OCI-LY3 (cell line): ENCODE results near the gene FGD5.

Experiments used
- EZH2phosphoT487 ChIP-seq: fragments of 200-600 bp; shearing (Covaris generic); IDR thresholded peaks from 2 replicates; pipeline ENCODE4 v1.6.1; 2018; ENCODE audit warnings: antibody characterized with exemption, mixed run types, low read depth
- TF ChIP-seq, protein P1 (sequence below): fragments of 200-600, 300-600 bp; sonication (generic); IDR thresholded peaks from 2 replicates; pipeline ENCODE4 v1.5.1; 2014; ENCODE audit warnings: antibody characterized with exemption, low read length, low read depth

DNA sequence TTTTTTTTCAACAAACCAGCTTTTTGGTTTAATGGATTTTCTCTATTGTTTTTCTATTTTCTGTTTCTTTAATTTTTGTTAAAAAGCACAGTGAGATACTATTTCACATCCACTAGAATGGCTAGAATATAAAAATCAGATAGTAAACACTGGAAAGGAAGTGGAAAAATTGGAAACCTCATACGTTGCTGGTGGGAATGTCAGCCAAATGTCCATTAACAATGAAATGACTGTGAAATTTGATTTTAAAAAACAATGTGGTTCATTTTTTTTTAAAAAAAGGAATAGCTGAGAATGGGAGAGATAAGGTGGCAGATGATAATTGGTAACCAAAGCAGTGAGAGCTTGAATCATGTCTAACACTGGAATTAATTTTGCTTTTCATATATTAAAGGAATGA lies 148.5 kb downstream of the FGD5 start:
- TF ChIP-seq, protein P1, sequence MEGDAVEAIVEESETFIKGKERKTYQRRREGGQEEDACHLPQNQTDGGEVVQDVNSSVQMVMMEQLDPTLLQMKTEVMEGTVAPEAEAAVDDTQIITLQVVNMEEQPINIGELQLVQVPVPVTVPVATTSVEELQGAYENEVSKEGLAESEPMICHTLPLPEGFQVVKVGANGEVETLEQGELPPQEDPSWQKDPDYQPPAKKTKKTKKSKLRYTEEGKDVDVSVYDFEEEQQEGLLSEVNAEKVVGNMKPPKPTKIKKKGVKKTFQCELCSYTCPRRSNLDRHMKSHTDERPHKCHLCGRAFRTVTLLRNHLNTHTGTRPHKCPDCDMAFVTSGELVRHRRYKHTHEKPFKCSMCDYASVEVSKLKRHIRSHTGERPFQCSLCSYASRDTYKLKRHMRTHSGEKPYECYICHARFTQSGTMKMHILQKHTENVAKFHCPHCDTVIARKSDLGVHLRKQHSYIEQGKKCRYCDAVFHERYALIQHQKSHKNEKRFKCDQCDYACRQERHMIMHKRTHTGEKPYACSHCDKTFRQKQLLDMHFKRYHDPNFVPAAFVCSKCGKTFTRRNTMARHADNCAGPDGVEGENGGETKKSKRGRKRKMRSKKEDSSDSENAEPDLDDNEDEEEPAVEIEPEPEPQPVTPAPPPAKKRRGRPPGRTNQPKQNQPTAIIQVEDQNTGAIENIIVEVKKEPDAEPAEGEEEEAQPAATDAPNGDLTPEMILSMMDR = no peak
- no peak for TF ChIP-seq EZH2phosphoT487
